Hindlimb muscle (tissue), 1 donor: ENCODE data around the gene MSI2. TPM values are rescaled to one million over a fixed set of nuclear protein-coding genes. Genes with fewer than 3 reads are reported as not detected.

Source experiments
- DNase-seq: peaks from one replicate; pipeline ENCODE4 v3.0.0-alpha.2; 2013
- polyA plus RNA-seq: library from polyadenylated mRNA; unstranded; fragments of 120-200 nt; gene quantifications from one replicate; pipeline ENCODE4 v1.2.1, GENCODE V29; 2013; ENCODE audit not compliant: insufficient read length

Gene MSI2
- polyA plus RNA-seq, 1 donor: 33.6 TPM

- no peak for DNase-seq
These were observed 144.3 kb downstream of the MSI2 start for GRCh38 chr17:57400648-57401047.

GRCh38 chr17:57401556-57402488 lies 145.5 kb downstream of the MSI2 start:
- DNase-seq: no peak

GRCh38 chr17:57402681-57403180 lies 146.4 kb downstream of the MSI2 start:
- no peak for DNase-seq

- no peak for DNase-seq
These were observed 146.9 kb downstream of the MSI2 start for GRCh38 chr17:57403236-57403635.

- DNase-seq: no peak
These were observed 147.8 kb downstream of the MSI2 start for GRCh38 chr17:57404073-57404472.

GRCh38 chr17:57404795-57405490 lies 148.6 kb downstream of the MSI2 start:
- no peak for DNase-seq

GRCh38 chr17:57405491-57406072 lies 149.3 kb downstream of the MSI2 start:
- DNase-seq: peak; percentile 34

- no peak for DNase-seq
These were observed 150.0 kb downstream of the MSI2 start for GRCh38 chr17:57406131-57406980.

- no peak for DNase-seq
These were observed 150.6 kb downstream of the MSI2 start for GRCh38 chr17:57406981-57407286.

GRCh38 chr17:57407287-57408070 lies 151.2 kb downstream of the MSI2 start:
- no peak for DNase-seq

- DNase-seq: no peak
These were observed 151.9 kb downstream of the MSI2 start for GRCh38 chr17:57408071-57408811.

- DNase-seq: no peak
These were observed 153.8 kb downstream of the MSI2 start for GRCh38 chr17:57410169-57410568.

- no peak for DNase-seq
These were observed 156.3 kb downstream of the MSI2 start for GRCh38 chr17:57412520-57413096.

GRCh38 chr17:57413848-57414651 lies 157.7 kb downstream of the MSI2 start:
- no peak for DNase-seq

- peak; percentile 18 for DNase-seq
These were observed 159.5 kb downstream of the MSI2 start for GRCh38 chr17:57415751-57416207.

- no peak for DNase-seq
These were observed 160.0 kb downstream of the MSI2 start for GRCh38 chr17:57416369-57416768.

- DNase-seq: no peak
These were observed 161.6 kb downstream of the MSI2 start for GRCh38 chr17:57417956-57418355.

GRCh38 chr17:57418463-57419246 lies 162.3 kb downstream of the MSI2 start:
- DNase-seq: no peak
